ENCODE data around the gene PRICKLE4.

DNA sequence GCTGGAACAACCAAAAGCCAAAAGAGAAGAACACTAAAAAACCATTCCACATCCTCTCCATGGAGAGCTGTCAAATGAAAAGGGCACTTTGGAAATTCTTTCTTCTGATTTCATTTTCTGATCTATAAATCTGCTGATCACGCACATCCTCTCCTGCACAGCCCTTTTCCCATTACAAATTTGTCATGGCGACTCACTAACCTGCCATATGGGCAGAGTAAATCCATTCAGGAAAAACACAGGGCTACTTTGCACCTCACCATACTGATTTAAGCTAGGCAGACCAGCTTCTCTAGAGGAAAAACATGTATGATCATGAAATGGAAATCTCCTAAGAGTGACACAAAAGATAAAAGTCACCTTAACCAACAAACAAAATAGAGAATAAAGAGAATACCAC lies 32.9 kb downstream of the PRICKLE4 start:
- TF ChIP-seq, protein P1, sequence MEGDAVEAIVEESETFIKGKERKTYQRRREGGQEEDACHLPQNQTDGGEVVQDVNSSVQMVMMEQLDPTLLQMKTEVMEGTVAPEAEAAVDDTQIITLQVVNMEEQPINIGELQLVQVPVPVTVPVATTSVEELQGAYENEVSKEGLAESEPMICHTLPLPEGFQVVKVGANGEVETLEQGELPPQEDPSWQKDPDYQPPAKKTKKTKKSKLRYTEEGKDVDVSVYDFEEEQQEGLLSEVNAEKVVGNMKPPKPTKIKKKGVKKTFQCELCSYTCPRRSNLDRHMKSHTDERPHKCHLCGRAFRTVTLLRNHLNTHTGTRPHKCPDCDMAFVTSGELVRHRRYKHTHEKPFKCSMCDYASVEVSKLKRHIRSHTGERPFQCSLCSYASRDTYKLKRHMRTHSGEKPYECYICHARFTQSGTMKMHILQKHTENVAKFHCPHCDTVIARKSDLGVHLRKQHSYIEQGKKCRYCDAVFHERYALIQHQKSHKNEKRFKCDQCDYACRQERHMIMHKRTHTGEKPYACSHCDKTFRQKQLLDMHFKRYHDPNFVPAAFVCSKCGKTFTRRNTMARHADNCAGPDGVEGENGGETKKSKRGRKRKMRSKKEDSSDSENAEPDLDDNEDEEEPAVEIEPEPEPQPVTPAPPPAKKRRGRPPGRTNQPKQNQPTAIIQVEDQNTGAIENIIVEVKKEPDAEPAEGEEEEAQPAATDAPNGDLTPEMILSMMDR (tag by site-specific recombination; IDR thresholded peaks at IDR 0.05) = no peak
- TF ChIP-seq ZBTB17 (tag by site-specific recombination; IDR thresholded peaks at IDR 0.05) (no peak), SCRT1 (tag by site-specific recombination; IDR thresholded peaks at IDR 0.05; ENCODE audit: borderline replicate concordance) (no peak), ZNF777 (tag by site-specific recombination; IDR thresholded peaks at IDR 0.05; ENCODE audit: borderline replicate concordance) (no peak), ZNF610 (tag by site-specific recombination; IDR thresholded peaks at IDR 0.05; ENCODE audit: borderline replicate concordance) (no peak), ZBTB21 (tag by site-specific recombination; IDR thresholded peaks at IDR 0.05) (no peak)
